Activated CD8-positive, alpha-beta memory T cell treated with anti-CD3 and anti-CD28 coated beads, Interleukin-2, amount 50 U/mL, for 4 hours (primary cell): ENCODE measurements around the gene TH.
"Not testable (repeated sequence)": the region's sequence is repeated elsewhere in the genome, so short reads cannot be mapped to it uniquely, and the experiment has no call there.

Source experiments
- DNase-seq: peaks from one replicate; pipeline ENCODE4 v3.0.0-alpha.2; 2020

Gene TH

DNA sequence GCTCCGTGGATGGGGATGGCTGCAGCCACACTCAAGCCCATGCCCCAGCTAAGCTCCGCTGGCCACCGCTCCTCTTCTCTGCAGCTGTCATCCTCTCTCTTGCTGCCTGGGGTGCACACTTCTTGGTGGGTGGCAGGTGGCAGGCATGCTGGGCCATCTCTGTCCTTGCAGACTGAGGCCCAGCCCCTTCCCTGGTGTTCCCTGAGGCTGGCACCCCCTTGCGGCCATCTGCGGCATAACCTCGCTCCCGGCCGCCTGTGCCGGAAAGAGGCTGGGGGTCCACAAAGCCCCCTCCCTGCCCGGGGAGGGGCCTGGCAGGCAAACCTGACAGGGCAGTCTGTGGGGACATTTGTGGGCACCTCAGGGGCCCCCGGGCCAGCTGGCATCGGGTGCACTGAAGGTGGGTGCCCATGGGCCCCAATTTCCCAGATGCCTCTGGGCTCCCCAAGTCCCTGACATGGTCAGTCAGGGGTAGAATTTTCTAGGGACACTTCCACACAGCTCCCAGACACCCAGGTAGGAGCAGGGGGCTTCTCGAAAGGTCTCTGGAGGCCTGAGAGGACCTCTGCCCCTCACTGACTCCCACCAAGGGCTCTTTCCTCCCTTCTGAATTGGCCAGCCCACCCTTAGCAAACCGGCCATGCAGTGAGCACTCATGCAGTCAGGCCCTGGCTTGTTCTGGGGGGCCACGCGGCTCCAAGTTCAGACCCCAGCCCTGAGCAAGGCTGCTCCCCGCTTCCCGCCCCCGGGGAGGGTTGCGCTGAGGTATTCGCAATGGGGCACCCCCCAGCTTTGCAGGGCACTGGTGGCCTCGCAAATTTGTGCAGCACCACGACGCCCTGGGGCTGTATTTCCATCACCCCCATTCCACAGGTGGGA, 23.5 kb upstream of the TH start:
- DNase-seq, result peak; percentile 61

DNA sequence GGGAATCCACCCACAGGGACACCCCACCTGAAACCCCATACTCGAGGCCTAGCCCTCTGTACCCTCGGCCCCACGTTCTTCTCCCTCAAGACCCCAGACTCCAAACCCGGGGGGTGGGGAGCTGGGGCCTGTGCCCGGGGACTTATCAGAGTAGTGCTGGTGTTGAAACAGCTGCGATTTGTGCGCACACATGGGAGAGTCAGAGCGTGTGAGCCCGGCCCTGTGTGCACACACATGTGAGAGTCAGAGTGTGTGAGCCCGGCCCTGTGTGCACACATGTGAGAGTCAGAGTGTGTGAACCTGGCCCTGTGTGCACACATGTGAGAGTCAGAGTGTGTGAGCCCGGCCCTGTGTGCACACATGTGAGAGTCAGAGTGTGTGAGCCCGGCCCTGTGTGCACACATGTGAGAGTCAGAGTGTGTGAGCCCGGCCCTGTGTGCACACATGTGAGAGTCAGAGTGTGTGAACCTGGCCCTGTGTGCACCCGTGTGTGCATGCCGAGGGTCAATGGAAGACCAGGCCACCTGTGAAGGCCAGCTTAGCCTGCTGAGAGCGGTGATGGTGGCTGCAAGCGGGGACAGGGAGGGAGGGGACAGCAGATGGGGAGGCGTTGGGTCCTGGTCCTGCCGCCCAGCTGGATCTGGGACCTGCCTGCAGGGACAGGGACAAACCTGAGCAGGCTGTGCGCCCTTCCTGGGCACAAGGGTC, 22.4 kb upstream of the TH start:
- not testable (repeated sequence) for DNase-seq

DNA sequence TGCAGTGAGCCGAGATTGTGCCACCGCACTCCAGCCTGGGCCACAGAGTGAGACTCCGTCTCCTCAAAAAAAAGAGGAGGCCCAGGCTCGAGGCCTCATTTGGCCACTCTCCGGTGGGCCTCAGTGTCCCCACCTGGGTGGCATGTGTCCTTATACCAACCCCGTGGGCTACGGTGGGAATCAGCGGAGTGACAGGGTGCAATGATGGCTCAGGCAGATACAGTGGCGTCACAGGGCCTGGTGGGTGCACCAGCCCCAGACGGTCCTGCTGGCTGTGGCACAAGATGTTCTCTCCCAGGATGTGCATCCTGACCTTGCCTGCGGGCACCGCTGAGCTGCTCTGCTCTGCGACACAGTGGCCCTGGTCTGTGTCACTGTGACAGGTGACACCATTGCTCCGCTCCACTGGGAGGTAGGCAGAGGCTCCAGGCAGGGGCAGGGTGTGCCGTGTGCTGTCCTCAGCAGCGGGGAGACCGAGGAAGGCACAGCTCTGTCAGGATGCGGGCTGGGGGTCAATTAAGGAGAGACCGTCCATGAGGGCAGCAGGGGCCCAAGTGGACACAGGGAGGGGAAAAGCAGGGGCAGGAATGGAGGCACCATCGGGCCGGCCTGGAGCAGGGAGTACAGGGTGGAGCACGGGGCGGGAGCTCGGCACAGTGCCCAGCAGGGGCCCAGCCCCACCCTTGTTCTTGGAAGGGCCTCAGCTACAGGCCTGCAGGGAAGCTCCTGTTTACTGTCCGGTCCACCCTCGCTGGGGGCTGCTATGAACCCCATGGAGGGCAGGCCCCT, 21.7 kb upstream of the TH start:
- no peak for DNase-seq

DNA sequence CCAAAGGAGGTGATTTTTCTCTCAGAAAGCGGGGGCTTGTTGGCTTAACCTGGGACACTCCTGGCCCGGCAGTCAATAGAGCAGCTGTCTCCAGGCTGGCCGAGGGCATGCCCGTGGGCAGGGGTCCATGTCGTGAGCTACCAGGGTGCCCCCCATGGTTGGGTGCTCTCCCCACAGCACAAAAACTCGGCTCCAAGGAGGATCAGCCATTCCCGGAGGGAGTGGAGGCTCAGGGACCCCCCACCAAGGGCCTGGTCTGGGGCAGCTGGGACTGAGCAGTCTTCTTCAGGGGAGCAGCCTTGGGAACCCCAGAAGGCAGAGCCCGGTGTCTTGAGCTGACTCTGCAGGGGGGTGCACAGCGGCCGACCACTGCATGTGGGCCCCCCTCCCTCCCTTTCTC, 20.8 kb upstream of the TH start:
- DNase-seq, result no peak

DNA sequence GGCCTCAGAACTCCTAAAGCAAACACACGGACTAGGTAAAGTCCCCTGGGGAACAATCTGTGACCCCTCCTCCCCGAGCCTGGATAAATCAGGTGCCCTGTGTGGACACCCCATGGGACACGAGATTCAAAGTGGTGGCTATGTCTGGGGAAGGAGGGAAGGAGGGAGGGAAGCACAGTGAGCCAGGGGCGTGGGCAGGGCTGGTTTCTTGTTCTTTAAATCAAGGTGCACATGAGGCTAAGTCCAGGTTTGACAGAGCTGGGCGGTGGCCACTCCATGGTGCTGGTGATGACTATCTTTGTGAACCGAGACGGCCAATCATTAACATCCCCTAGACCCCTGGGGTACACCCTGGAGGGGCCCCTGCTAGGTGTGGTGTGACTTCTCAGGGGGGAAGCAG, 20.3 kb upstream of the TH start:
- DNase-seq, result no peak

DNA sequence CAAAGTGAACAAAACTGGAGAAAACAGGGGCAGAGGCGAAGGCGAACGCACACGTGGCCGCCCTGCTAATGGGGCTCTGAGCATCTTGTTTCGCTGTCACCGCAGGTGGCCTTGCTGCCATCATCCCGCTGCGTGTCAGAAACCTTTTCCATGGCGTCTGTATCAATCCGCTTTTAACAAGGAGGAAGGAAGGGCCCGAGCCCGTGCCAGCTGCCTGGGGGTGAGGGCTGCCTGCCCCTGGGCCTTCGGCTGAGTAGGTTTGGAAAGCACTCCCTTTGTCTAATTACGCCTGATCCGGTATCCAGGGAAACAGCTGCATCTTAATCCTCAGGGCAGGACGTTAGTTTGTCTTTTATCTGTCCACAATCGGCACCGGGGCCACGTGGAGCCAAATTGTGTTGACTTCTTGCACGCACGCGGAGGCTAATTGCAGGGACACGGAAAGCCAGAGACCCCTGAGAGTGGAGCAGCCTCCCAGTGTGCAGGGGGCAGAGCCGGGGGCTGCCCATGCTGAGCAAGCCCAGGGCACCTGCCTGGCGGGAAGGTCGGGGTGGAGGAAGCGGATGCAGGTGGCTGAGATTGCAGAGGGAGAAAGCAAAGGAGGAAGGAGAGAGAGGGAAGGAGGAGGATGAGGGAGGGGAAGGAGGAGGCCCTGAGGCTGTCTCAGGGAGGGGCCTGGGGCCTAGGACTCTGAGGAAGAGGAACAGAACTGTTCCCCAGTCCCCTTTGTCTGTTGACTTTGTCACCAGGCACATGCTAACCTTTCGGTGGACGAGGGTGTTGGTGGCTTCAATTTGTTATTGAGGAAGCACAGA, 19.2 kb upstream of the TH start:
- DNase-seq, result no peak

DNA sequence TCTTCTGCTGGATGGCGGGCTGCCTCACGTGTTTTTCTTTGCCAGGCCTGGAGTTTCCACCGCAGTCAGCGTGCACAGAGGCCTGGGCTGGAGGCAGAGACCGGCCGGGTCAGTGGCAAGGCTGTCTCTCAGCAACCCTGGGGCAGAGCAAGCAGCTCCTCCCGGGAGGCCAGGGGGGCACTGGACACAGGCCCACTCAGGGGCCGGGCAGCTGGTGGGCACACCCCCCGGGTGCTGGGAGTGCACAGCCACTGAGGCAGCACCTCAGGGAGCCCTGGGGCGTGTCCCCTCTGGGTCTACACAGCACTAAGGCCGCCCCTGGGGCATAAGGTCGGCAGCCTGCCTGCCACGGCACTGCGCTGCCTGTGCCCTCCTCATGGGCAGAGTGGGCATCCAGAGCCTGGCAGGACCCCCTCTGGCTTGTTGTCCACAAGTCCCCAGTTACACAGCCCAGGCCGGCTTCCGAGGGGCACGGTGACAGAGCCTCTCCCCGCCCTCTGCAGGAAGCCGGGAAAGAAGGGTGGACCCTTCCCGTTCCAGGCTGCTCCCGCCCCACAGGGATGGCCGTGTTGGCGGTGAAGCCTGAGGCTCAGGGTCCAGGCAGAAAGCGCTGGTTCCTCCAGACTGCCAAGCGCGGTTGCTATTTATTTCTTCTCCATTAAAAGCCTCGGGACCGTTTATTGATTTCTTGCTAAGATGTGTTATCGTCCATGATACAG, 18.5 kb upstream of the TH start:
- DNase-seq, result no peak

DNA sequence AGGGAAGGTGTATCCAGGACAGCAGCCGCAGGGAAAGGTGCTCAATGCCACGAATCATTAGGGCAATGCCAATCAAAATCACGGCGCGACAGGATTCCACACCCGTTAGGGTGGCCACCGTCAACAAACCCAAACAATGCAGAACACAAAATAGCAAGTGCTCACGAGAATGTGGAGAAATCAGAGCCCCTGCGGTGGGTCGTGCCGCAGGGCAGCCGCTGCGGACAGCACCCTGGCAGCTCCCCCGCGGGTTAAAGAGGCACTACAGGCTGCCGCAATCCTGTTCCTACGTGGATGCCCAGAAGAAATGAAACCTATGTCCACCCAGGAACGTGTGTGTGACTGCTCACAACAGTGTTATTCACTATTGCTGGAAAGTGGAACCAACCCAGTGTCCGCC, 17.1 kb upstream of the TH start:
- DNase-seq, result no peak

DNA sequence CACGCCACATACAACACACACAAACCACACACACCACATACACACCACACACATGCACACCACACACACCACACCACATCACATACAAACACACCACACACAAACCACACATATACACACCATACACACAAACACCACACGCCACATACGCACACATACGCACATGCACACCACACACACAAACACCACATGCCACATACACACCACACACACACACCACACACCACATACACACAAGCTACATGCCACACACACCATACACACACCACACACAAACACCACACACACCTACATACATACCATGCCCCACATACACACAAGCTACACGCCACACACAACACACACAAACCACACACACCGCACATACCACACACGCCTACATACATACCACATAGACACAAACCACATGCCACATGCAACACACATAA, 15.7 kb upstream of the TH start:
- DNase-seq, result no peak

DNA sequence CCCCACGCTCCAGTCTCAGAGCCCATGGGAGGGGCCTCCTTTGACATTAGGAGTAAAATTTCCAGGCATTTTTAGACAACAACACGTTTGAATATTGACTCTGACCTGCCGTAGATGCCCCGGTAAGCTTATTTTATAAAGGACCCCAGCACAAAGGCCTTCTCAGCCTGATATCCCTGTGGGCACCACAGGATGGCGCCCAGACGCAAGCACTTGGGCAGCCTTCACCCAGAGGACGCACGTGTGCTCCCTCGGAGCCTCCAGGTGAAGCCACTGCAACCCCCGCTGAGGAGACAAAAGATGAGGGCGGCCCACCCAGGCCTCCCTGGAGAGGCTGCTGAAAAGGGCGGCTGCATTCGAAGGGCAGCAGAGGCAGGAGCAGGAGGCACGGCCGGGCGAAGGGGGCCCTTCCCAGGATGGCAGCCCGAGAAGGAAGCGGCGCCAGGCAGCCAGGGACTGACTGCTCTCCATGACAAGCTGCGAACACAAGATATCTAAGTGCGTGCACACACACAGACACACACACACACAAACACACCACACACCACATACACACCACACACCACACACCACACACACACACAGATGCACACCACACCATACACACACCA, 15.2 kb upstream of the TH start:
- peak; percentile 52 for DNase-seq

DNA sequence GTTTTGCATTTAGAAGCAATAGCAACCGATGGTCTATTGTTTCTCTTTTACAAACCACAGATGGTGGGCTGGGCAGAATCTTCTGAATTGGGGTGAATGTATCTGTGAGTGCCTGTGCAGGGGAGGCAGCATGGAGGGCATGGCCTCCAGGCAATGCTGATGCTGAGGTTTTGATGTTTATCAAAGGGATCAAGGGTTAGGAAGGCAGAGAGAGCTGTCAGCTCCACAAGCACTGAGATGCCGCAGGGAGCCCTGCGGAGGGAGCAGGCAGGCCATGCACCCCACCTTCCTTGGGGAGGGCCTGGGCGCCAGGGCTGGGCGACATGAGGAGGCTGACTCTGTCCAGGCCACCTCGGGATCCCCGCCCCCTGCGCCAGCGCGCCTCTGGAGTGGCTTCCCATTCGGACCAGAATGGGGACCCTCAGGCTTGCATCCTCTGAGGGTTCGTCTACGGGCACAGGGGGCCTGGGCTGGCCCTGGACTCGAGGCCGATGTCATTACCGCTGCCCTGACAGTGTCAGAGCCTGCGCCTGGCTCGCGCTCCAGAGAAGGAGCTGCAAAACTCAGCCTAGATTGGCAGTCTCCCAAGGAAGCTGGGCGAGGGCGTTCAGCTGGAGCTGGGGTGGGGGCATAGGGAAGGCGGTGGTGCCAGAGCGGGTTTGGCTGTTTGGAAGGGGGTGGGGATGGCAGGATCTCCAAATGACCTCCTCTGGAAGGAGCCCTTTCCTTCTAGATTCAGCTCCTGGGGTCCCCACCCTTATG, 13.9 kb upstream of the TH start:
- DNase-seq, result no peak

DNA sequence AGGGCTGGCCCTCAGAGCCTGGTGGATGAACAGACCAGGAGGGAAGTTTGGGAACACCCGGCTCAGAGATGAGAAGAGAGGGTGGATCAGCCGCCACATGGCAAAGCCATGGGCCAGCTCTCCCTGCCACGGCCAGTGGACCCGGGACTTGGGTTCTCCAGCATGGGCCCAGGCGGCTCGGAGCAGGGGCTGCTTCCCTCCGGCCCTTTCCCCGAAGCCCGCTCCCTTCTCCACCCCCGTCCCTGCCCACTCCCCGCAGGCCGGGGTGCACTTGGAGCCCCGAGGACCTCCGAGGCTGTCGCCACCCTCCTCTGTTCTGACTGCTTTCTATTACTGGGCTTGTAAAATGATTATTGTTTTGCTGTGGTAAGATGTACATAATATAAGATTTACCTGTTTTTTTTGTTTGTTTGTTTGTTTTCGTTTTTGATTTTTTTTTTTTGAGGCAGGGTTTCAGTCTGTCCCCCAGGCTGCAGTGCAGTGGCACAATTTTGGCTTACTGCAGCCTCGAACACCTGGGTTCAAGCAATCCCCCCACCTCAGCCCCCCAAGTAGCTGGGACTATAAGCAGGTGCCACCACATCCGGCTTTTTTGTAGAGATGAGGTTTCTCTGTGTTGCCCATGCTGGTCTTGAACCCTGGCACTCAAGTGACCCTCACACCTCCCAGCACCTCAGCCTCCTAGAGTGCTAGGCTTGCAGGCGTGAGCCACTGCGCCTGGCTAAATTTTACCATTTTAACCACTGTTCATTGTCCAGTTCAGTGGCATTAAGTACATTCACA, 11.3 kb upstream of the TH start:
- no peak for DNase-seq

DNA sequence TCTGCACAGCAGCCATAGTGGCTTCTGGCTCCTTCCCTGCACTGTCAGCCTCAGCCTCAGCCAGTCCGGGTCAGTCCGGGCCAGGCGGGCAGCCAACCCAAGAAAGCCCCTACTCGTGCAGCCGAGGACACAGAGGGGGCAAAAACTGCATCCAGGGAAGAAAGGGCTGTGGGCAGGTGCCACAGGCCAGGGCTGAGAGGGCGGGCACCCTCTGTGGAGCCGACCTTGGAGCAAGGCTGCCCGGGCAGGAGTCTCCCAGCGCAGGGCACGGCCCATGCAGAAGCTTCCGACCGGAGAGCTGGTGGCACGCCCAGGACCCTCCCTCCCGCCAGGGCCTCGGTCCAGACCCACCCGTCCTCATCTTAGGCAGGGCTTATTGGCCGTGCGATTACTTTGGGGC, 10.5 kb upstream of the TH start:
- no peak for DNase-seq

DNA sequence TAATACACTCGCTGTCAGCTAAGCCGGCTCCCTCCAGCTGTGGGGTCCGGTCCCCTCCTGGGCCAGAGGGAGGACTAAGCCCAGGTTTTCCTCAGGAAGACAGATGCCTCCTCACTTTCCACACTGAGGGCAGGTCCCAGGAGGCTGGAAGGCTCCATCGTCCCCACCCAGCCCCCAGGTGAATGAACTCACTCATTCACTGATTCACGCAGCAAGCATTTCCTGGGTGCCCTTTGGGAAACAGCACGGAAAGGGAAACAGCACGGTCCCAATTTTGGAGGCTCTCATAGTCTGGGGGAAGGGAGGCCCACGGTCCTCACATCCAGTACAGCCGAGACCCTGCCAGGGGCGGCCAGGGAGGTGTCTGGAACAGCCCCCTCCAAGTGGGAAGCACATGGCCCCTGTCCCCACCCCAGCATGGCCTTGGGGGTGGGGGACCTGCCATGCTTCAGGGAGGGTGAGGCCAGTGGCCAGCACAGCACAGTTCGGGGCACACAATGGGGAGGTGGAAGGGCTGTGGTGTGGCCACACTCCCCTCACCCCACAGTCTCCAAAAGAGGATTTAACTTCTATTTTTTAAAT, 9.3 kb upstream of the TH start:
- DNase-seq, result no peak

DNA sequence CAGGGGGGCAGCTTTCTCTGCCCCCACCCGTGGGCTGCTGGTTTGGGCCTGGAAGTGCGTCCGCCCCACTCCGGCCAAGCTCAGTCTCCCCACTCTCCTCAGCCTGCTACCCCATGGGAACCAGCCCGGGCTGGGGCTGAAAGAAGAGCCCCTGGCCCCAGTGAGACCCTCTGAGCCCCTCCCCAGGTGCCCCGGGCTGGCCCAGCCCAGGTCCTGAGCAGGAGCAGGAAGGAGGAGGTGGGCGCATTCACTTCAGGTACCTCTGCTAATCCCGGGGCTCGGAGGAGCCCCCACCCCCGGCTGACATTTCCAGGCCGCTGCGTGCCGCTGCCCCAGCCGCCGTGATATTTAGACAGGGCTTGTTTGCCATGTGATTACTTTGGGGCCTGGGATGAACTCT, 8.7 kb upstream of the TH start:
- no peak for DNase-seq

DNA sequence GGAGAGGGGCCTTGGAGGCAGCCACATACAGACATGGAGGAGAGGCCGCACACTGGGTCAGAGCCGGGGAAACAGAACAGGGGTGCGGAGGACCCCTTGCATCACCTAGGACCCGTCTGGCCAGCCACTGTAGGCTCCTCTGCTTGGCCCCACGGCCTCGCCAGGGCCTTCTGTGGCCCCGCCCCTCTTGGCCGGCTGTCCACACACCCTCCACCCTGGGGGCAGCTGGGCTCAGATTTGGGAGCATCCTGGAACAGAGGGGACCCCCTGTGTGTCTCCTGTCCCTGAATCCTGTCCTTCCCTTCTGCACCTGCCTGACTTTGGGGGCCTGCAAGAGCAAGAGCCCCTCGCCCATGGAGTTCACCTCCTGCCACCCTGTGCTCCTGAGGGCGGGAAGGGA, 7.9 kb upstream of the TH start:
- DNase-seq, result no peak

DNA sequence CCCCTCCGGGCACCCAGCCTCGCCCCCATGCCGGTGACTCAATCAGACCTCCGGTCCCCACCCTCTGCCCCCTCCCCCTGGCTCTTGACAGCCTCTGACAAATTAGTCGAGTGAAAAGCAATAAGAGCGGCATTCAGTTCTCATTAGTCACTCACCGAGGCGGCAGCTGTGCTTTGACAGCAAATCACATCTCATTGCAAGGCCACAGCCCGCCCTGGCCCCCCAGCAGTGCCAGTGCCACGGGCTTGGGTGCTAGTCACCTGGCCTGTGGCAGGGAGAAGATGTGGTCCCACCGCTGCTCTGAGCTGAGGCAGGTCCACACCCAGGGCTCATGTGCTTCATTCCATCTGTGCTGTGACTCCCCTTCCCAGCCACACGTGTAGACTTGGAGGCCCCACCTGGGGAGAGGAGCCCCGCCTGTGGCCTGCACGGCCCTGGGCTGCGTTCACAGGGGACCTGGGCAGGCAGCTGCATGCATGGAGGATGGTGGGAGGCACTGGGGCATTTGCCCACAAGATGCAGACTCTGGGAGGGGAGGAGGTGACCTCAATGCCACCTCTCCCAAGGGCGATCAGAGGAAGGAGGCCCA, 7.4 kb upstream of the TH start:
- DNase-seq, result no peak

DNA sequence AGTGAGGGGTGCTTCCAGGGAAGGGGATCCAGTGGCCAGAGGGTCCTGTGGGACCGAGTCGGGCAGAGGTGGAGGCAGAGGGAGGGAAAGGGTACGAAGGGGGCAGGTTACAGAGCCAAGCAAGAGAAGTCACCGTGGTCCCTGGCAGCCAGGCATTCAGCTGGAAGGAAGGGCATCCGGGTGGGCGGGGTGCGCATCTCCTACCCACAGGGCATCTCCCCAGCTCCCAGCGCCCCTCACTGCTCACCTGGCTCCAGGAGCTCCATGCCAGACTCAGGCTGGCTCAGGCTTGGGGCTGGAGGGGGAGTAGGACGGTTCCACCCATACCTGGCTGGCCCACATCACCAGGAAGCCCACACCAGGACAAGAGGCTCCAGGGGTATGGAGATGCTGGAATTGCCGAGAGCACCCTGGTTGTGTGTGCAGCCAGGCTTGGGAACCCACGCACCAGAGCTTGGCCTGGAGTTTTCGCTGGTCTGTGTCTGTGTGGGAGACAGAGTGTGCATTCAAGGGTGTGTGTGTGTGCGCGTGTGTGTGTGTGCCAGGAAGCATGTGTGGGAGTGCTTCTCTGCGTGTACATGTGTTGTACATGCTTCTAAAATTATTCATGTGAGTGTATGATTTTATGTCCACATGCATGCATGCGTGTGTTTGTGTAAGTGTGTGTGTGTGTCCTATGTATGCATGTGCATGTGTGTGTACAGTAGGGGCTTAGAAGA, 6.6 kb upstream of the TH start:
- DNase-seq, result not testable (repeated sequence)

DNA sequence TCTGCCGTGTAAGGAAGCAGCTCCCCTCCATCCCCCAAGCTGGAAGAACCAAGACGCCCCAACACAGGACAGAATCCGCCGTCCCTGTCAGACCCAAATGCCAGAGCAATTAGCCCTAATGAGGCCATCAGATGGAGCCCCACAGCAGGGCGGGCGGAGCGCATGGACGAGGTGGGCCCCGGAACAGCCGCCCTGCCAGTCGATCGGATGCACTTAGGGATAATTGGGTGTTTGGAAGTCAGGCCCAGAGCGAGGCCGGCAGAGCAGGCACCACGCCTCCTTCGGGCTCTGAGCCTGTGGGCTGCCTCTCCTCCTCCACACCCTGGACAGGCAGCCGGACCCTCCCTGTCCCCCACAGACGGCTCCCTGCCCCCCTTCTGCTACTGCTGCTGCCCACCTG, 5.5 kb upstream of the TH start:
- no peak for DNase-seq
